HS-5 (cell line): Measurements from ENCODE around the gene MBD1.
"Not testable (repeated sequence)": the region's sequence is repeated elsewhere in the genome, so short reads cannot be mapped to it uniquely, and the experiment has no call there.

Experiments
- DNase-seq: peaks from one replicate; pipeline ENCODE4 v3.0.0-alpha.2; 2012; ENCODE audit warnings: low read depth

Gene MBD1, protein sequence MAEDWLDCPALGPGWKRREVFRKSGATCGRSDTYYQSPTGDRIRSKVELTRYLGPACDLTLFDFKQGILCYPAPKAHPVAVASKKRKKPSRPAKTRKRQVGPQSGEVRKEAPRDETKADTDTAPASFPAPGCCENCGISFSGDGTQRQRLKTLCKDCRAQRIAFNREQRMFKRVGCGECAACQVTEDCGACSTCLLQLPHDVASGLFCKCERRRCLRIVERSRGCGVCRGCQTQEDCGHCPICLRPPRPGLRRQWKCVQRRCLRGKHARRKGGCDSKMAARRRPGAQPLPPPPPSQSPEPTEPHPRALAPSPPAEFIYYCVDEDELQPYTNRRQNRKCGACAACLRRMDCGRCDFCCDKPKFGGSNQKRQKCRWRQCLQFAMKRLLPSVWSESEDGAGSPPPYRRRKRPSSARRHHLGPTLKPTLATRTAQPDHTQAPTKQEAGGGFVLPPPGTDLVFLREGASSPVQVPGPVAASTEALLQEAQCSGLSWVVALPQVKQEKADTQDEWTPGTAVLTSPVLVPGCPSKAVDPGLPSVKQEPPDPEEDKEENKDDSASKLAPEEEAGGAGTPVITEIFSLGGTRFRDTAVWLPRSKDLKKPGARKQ

DNA sequence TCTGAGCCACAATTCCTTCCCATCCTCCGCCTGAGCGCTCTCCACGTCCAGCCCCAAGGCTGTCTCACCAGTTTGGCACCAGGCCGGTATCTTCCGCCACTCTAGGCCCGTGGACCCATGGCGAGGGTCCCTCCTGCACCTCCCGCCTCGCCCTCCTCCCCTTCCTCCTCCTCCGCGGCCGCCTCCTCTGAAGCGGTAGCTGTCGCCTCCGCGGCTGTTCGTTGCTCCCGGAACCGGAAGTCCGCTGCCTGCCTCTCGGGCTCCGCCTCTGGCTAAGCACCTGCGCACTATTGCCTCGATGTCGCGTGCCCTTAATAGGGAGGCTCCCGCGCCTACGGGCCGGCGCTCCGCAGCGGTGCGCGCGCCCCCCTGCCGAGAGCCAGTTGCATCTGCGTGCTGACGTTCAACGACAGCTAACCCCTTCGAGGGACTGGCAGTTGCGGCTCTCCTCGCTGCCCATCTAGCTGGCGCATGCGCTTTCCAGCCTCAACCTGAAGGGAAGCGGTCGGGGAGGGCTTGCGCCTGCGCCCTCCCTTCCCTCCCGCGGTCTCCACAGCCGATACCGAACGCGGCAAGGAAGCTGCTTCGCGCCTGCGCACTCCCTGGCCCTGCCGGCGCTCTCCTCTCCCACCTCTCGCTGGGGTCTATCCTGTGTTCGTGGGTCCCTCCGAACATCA is at the start of gene MBD1:
TSS of gene MBD1 (minus strand) at position 229 of the 677 bp plus-strand sequence. CDS start 1,531 bp downstream, outside the sequence.
- peak; percentile 77 for DNase-seq

DNA sequence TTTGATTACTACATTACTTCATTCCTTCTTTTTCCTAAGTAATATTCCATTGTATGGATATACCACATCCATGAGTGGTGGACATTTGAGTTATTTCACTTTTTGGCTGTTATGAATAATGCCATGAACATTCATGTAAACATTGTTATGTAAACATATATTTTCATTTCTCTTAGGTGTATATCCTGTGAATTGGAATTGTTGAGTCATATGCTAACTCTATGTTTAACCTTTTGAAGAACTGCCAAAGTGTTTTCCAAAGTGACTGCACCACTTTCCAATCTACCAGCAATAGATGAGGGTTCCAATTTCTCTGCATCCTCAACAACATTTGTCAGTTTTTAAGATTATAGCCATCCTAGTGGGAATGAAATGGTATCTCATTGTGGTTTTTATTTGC is 48.9 kb upstream of the MBD1 start:
- no peak for DNase-seq

DNA sequence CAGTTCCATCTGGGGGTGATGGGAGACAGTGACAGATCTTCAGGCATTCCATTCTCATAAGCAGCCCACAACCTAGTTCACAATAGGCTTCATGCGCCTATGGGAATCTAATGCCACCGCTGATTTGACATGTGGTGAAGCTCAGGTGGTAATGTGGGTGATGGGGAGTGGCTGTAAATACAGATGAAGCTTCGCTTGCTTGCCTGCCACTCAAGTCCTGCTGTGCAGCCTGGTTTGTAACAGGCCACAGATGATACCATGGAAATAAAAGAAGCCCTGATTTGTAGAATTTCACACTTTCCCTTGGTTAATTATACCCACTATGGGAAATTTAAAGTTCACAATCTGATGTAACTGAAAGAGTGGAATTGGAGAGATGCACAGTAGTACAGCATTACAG is 46.7 kb upstream of the MBD1 start:
- DNase-seq: no peak

DNA sequence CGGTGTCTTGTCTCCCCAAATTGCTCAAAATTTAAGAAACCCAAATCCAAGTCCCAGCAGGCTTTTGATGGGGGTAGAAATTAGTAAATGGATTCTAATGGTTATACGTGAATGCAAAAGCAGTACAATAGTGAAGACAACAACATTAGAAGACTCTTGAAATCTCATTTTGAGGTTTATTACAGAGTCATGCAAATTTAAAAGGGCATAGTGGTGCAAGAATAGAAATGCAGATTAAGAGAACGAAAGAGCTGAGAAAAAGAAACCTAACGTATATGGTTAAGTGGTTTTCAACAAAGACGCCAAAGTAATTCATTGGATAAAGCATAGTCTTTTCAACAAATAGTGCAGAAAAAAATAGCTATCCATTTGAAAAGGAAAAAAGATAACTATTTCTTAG is 39.4 kb upstream of the MBD1 start:
- no peak for DNase-seq

DNA sequence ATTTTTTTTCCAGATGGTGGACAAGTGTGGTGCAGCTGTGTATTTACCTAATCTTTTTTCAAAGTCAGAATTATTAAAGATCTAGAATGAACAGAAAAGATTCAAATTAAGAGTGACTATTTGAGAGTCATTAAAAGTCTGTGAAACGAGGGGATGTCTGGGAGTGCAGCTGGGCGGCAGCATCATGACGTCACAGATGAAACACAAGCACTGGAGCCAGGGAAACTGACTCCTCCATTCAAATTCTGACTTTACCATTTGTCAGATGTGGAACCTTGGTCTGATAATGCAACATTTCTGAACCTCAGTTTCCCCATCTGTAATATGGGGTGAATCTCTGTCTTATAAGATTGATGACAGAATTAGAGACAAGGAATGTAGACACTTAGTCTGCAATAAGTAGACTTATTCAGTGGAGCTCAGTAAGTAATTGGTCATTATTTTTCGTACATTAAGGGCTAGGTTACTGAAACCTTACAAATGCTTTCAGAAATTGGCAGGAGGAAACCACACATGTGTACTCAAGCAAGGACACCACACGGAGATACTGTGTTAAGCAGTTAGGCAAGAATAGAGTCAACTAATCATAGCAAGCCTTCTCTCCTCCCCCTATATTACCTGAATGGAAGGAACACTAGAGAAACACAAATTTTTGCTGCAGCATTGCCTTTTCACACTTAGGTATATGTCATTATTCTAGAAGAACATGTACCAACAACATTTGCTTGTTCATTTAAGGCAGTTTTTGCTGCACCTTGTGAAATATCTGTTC is 34.0 kb upstream of the MBD1 start:
- no peak for DNase-seq

DNA sequence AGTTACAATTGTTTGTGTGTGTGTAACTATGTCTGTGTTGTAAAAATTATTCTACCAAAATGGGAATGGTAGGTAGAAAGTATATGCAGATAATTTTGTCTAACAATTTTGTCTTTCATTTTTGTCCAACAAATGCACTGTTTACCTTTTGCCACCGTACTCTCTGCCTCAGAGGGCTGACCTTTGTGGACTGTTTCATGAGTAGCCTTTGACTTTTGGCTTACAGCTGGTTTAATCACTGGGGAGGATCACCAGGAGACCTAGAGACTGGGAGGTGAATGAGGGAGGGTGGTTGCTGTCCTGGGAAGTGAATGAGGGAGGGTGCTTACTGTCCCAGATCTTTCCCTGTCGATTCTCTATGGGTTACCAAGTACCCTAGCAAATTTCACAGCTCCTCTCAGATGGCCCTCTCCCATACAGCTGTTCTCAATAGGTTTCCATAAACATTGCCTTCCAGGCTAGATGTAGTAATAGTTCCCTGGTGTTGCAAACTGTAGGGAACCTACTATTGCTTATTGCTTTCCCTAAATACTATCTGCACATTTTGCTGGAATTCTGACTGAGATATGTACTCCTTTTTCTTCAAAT is 32.6 kb upstream of the MBD1 start:
- no peak for DNase-seq

DNA sequence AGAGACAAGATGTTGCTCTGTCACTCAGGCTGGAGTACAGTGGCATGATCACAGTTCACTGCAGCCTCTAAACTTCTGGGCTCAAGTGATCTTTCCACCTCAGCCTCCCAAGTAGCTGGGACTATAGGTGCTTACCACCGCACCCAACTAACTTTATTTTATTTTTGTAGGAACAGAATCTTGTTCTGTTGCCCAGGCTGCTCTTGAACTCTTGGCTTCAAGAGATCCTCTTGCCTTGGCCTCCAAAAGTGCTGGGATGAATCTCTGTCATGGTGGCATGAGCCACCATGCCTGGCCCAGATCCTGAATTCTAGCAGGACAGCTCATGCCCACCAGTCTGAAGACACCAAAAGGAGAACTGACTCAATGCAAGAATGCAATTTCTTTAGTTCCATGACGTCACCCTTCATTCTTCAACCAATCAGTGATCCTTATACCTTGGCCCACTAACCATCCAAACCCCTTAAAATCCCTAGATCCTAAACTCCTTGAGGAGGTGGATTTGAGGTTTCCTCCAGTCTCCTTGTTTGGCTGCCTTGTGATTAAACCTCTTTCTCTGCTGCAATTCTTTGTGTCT is 31.8 kb upstream of the MBD1 start:
- DNase-seq: no peak

DNA sequence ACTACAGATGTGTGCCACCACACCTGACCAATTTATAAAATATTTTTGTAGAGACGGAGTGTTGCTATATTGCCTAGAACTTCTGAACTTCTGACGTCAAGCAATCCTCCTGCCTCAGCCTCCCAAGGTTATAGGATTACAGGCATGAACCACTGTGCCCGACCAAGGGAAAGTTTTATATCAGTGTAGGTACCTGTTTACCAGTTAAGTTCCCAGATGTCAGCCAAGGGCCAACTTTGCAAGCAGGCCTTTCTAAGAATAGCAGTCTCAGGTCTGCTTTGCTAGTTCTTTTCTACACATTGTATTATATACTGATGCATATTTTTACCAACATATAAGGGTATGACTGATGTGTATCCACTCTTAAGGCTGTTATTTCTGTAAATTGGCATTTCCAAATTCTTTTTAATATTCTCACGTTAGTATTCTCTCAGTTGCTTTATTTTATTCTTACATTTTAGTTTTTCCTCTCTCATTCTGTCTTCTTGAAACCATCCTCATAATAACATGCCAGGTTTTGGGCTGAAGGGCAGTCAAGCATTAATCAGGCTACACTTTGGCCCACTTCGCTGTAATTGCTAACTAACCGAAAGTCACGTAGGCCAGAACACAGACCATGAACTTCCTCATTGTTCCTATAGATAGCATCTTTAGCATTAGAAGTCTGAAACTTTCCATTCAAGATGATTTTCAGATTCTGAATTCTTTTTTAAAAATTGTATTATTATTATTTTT is 31.1 kb upstream of the MBD1 start:
- no peak for DNase-seq

DNA sequence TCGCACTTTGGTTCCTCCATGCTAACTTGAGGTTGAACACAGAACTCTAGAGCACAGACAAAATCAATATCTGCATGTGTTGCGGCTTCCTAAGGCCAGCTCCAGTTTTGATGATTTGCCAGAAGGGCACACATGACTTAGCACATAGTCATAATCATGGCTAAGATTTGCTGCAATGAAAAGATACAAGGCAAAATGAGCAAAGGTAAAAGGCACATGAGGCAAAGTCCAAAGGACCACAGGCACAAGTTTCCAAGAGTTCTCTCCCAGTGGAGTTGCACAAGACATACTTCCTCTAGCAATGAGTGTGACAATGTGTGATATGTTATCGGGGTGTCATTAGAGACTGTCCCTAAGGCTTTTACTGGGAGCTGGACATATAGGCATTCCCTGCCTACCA is 30.3 kb upstream of the MBD1 start:
- no peak for DNase-seq

DNA sequence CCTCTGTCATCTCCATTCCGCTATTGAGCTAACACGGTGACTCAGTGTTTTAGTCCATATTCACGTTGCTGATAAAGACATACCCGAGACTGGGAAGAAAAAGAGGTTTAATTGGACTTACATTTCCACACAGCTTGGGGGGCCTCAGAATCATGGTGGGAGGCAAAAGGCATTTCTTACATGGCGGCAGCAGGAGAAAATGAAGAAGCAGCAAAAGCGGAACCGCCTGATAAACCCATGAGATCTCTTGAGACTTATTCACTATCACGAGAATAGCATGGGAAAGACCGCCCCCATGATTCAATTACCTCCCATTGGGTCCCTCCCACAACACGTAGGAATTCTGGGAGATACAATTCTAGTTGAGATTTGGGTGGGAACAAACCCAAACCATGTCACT is 28.8 kb upstream of the MBD1 start:
- DNase-seq: no peak

DNA sequence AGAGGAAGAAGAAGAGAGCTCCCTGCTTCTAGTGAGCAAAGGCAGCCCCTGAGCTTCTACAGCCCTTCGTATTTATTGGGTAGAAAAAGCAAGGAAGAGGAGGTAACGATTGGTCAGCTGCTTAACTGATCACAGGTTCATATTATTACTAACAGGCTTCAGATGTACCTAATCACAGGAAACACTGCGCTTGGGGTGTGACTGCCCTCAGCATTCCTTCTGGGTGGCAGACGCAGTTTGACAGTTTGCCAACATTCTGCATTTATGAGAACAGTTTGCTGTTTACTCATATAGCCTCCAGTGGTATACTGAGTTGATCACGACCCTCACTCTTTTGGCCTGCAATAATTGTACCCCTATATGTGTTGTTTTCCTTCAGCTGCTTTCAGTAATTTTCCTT is 27.5 kb upstream of the MBD1 start:
- DNase-seq: not testable (repeated sequence)

DNA sequence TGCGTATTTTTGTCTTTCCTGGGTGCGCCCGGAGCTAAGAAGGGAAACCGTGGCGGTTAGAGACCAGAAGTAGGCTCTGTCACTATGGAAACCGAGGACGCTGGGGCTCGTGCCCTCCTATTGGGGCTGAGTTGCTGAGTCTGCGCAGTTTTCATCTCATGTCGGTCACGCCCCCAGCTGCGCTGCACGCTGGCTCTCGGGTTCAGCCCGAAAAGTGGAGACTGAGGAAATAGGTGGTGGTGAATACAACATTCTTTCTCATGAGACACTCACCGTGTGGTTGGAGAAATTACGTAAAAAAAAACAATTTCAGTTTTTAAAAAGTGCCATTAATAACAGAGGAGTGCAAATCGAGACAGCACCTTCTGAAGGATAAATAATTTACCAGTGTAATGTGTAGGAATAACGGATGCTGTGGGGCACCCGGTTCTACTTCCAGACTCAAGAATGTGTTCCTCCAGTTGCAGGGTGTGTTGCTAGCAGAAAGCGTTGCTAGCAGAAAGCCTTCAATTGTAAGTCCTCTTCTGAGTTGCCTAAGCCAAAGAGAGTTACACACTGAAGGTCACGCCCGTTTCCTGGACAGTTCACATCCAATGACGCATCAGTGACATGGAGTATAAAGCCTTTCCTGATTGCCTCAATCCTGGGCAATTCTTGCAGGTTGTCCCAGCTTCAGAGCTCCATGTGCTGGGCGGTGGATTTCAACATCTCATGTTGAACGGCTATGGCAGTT is 26.6 kb upstream of the MBD1 start:
- peak; percentile 74 for DNase-seq

DNA sequence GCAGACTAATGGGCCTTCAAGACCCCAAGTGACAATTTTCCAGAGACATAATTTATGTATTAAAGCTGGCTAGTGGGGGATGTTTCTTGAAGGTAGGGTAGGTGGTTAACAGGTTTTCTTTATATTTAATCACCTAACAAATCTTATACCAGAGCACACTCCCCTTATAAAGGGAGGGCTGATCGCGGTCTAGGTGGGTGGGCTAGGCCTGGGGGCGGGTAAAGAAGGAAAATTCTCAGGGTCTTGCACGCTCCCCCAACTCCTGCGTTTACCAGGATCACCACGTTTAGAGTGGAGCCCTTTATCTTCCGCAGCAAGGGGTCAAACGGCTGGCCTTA is 26.0 kb upstream of the MBD1 start:
- no peak for DNase-seq

DNA sequence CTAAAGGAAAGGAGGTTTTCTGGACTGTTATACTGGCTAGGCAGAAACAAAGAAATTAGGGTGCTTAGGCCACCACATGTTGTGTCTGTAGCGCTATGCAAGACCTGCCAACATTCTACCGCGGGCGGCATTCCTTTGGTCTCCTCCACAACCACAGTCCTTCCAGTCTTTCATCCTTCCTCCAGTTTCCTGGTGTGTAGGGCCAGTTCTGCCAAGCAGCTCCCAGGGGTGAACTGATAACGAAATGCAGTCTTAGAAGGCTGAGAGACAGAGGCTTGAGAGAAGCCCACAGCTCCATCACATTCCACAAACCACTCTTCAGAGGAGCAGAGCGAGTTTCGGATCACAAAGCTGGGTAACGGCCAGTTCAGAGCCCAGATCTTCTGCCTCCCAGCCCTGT is 25.6 kb upstream of the MBD1 start:
- DNase-seq: no peak

DNA sequence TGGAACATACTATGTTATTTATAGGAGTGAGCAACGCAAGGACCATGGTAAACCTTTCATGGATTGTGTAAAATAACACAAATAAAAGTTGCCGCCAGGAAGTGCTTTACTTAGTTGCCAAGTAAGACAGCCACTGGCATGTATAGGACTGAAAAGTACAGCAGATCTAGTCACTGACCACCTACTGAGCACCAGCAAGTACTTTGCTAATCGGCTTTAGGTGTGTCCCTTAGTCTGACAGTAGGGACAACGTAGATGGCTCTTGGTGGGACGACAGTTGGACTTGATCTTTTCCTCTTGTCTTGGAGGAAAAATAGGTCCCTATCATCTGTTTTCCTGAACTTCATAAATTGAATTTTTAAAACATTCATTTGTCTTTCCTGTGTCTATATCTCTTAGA is 19.8 kb upstream of the MBD1 start:
- no peak for DNase-seq

DNA sequence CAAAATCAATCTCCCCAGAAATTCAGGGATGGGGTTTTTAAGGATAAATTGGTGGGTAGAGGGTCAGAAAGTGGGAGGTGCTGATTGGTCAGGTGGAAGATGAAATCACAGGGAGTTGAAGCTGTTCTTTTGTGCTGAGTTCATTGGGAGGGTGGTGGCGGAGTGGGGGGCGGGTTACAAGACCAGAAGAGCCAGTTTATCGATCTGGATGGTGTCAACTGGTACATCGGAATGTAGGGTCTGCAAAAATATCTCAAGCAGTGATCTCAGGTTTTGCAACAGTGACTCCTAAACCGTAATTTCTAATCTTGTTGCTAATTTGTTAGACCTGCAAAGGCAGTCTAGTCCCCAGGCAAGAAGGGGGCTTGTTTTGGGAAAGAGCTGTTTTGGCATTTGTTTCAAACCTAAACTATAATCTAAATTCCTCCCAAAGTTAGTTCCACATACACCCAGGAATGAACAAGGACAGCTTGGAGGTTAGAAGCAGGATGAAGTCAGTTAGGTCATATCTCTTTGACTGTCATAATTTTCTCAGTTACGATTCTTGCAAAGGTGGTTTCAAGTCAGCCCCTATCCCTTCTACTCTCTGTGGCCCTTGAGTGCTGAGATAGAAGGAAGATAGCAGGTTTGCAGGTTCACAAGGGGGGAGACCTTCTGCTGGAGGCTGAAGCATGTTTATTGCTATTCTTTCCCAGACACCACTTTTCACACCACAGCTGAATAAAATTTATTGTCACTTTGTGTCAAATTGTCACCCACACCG is 18.5 kb upstream of the MBD1 start:
- no peak for DNase-seq

DNA sequence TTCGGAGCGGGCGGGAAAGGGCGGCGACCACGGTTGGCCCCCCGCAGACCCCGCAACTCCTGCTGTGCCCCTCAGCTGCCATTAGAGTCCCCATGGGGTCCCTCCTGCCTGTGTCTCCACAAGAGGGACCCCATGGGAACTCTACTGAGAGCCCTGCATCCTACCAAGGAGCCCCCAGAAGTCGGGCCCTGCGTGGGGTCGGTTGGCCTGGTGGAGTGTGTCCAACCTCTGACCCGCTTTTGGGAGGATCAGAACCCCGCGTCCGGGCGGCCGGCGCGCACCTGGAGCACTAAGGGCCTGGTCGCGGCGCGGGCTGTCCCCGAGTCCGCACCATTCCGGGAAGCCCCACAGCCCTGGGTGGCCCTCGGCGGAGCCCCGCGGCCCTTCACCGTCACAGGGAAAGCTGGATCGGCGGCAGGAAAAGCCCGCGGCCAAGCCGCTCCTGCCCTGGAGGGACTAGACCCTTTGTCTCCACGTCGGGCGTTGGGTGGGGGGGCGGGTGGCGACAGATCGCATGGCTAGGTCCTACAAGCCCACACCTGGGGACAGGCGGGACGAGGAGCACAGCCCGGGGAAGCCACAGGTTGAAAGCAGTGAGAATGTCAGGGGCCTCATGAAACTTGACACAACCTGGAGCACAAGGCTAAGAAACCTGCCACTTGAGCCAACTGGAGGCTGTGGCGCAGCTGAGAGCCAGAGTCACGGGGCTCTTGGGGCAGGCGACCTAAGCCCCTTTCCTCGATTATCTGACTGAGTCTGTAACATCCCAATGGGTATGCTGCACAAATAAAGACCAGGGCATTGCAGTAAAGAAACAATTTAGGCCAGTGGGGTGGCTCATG is 17.3 kb upstream of the MBD1 start:
- DNase-seq: no peak

DNA sequence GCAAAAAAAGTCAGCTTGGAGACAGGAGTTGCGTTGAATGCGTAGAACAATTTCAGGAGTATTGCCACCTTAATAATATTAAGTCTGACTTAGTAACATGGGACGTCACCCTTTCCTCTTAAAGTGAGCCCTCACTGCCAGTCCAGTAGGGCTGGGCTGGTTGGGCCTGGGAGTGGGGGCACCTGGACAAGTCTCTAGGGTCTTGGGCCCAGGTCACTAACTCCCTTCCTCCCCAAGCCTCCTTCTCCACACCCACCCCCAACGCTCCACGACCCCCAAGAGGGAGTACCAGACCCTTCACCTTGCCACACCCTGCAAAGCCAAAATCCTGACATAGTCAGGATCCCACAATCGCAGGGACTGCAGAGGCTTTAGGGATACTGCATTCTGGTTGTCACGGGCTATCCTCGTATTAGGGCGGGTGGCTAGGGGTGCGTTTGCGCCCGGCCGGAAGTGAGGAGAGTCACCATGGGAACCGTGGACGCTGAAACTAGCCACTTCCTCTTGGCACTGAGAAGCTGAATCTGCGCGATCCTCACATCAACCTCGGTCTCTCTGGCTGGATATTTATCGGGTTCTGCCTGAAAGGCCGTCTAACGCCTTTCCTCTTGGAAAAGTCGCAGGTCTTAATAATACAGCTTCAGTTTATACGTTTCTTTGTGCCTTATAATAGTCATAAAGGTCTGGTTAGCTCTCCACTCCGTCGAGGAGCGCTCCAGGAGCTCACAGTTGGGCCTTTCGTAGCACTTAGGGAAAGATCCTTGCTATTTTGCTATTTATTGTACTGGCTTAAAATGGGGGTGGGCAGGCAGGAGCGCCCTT is 16.5 kb upstream of the MBD1 start:
- DNase-seq: no peak
